WI38 (cell line): ENCODE measurements around the gene HOXA10.

Experiments
- H3K4me3 ChIP-seq: 2 replicates; pipeline ENCODE4 v1.5.1; 2011; ENCODE audit warnings: low read depth, mild to moderate bottlenecking, control low read depth, low read length
- CTCF ChIP-seq: IDR thresholded peaks from 2 replicates; pipeline ENCODE4 v1.5.1; 2012; ENCODE audit warnings: low read depth, mild to moderate bottlenecking, control low read depth, low read length

Gene HOXA10

GRCh38 chr7:27165996-27166530 is 8.1 kb downstream of the HOXA10 start:
- TF ChIP-seq CTCF = no peak
- H3K4me3 ChIP-seq = no peak overlapping the region

GRCh38 chr7:27165089-27165995 is 8.8 kb downstream of the HOXA10 start, which contains the start of gene HOXA9:
TSS of gene HOXA9 (minus strand) at chr7:27165537. CDS start at chr7:27165457, 80 bp downstream.
- TF ChIP-seq CTCF = no peak
- H3K4me3 ChIP-seq = no peak within 1 kb of the TSS

- no peak overlapping the region for H3K4me3 ChIP-seq
- no peak for TF ChIP-seq CTCF
Observed at GRCh38 chr7:27164367-27165088, 9.6 kb downstream of the HOXA10 start.

- no peak for TF ChIP-seq CTCF
- H3K4me3 ChIP-seq = no peak overlapping the region
Observed at GRCh38 chr7:27164045-27164366, 10.1 kb downstream of the HOXA10 start.

GRCh38 chr7:27163288-27164044 is 10.7 kb downstream of the HOXA10 start:
- TF ChIP-seq CTCF = no peak
- H3K4me3 ChIP-seq = no peak overlapping the region

- TF ChIP-seq CTCF = no peak
- no peak overlapping the region for H3K4me3 ChIP-seq
Observed at GRCh38 chr7:27162561-27163287, 11.4 kb downstream of the HOXA10 start.
